Left renal cortex interstitium (tissue), 4 donors: ENCODE data around the gene CFAP74. TPM values are rescaled to one million over a fixed set of nuclear protein-coding genes. Genes with fewer than 3 reads are reported as not detected.
"Not testable (repeated sequence)": the region's sequence is repeated elsewhere in the genome, so short reads cannot be mapped to it uniquely, and the experiment has no call there.

Experiments used
- DNase-seq, 4 donors: peaks; one replicate each; pipeline ENCODE4 v3.0.0-alpha.2; 2013; ENCODE audit warnings: low read depth in 4 of 4, low spot score in 2 of 4, missing footprints in 1 of 4
- polyA plus RNA-seq, 4 donors: library from polyadenylated mRNA; unstranded; fragments of 120-200 nt; gene quantifications; one replicate each; pipeline ENCODE4 v1.2.1, GENCODE V29; 2013; ENCODE audit not compliant: insufficient read length in 4 of 4

CFAP74 gene
- polyA plus RNA-seq, 4 donors, result 0.45 to 0.68 (median 0.58) TPM

- no peak for DNase-seq
These were observed 66.5 kb downstream of the CFAP74 start for GRCh38 chr1:1937061-1937460.

- DNase-seq, result not testable (repeated sequence)
These were observed 68.7 kb downstream of the CFAP74 start for GRCh38 chr1:1934848-1935247.

GRCh38 chr1:1929639-1930545 lies 73.7 kb downstream of the CFAP74 start:
- no peak for DNase-seq

- no peak for DNase-seq
These were observed 74.4 kb downstream of the CFAP74 start for GRCh38 chr1:1929102-1929638.

GRCh38 chr1:1928231-1929101 lies 75.1 kb downstream of the CFAP74 start:
- no peak for DNase-seq

GRCh38 chr1:1927751-1928150 lies 75.8 kb downstream of the CFAP74 start:
- no peak for DNase-seq

GRCh38 chr1:1926886-1927660 lies 76.5 kb downstream of the CFAP74 start:
- DNase-seq, result no peak

GRCh38 chr1:1926346-1926811 lies 77.2 kb downstream of the CFAP74 start:
- no peak for DNase-seq

GRCh38 chr1:1925437-1926345 lies 77.9 kb downstream of the CFAP74 start:
- no peak for DNase-seq

GRCh38 chr1:1924849-1925248 lies 78.7 kb downstream of the CFAP74 start:
- no peak for DNase-seq

GRCh38 chr1:1924386-1924785 lies 79.2 kb downstream of the CFAP74 start:
- no peak for DNase-seq

GRCh38 chr1:1922956-1923833 lies 80.4 kb downstream of the CFAP74 start:
- no peak for DNase-seq

GRCh38 chr1:1922702-1922955 lies 81.0 kb downstream of the CFAP74 start:
- no peak for DNase-seq

- DNase-seq, result no peak
These were observed 81.5 kb downstream of the CFAP74 start for GRCh38 chr1:1921901-1922701.

- DNase-seq, result no peak
These were observed 82.1 kb downstream of the CFAP74 start for GRCh38 chr1:1921459-1921862.

GRCh38 chr1:1920608-1921458 lies 82.8 kb downstream of the CFAP74 start:
- DNase-seq, result no peak

- no peak for DNase-seq
These were observed 83.5 kb downstream of the CFAP74 start for GRCh38 chr1:1920057-1920607.
